GM18520 (cell line): ENCODE data around the gene DMTF1.
A peak's percentile ranks its signal among the peaks of the same experiment; 100 is the strongest.

Experiments used
- ATAC-seq: cut with Tn5 transposase; IDR thresholded peaks from one replicate; pipeline ENCODE4 v1.9.1; 2021; ENCODE audit not compliant: unreplicated experiment

DMTF1 gene

GRCh38 chr7:87144173-87144657, 8.0 kb upstream of the DMTF1 start:
- ATAC-seq: peak; percentile 92

- no peak for ATAC-seq
These were observed 5.4 kb upstream of the DMTF1 start for GRCh38 chr7:87146740-87147386.

- ATAC-seq: no peak
These were observed 4.8 kb upstream of the DMTF1 start for GRCh38 chr7:87147500-87147899.

- ATAC-seq: no peak
These were observed 3.8 kb upstream of the DMTF1 start for GRCh38 chr7:87148332-87148955.

GRCh38 chr7:87151002-87151728, 1.1 kb upstream of the DMTF1 start:
- ATAC-seq: no peak

GRCh38 chr7:87151729-87152111, 533 bp upstream of the DMTF1 start:
- ATAC-seq: no peak

GRCh38 chr7:87152897-87153641, 816 bp downstream of the DMTF1 start:
- no peak for ATAC-seq

- ATAC-seq: no peak
These were observed 1.9 kb downstream of the DMTF1 start for GRCh38 chr7:87154166-87154565.

GRCh38 chr7:87154569-87154968, 2.3 kb downstream of the DMTF1 start:
- ATAC-seq: no peak

- ATAC-seq: no peak
These were observed 3.5 kb downstream of the DMTF1 start for GRCh38 chr7:87155788-87156187.

- ATAC-seq: no peak
These were observed 4.5 kb downstream of the DMTF1 start for GRCh38 chr7:87156709-87157108.

GRCh38 chr7:87159538-87159937, 7.3 kb downstream of the DMTF1 start:
- no peak for ATAC-seq

GRCh38 chr7:87164433-87164832, 12.2 kb downstream of the DMTF1 start:
- ATAC-seq: no peak

GRCh38 chr7:87170828-87171227, 18.6 kb downstream of the DMTF1 start:
- ATAC-seq: no peak

GRCh38 chr7:87171282-87171934, 19.2 kb downstream of the DMTF1 start:
- ATAC-seq: no peak

GRCh38 chr7:87173471-87173870, 21.2 kb downstream of the DMTF1 start:
- no peak for ATAC-seq

GRCh38 chr7:87178320-87178719, 26.1 kb downstream of the DMTF1 start:
- no peak for ATAC-seq

GRCh38 chr7:87179180-87179579, 26.9 kb downstream of the DMTF1 start:
- ATAC-seq: no peak

GRCh38 chr7:87187120-87187519, 34.9 kb downstream of the DMTF1 start:
- no peak for ATAC-seq

- no peak for ATAC-seq
These were observed 36.7 kb downstream of the DMTF1 start for GRCh38 chr7:87188930-87189329.

- no peak for ATAC-seq
These were observed 38.5 kb downstream of the DMTF1 start for GRCh38 chr7:87190783-87191182.
